SK-N-SH treated with all-trans-retinoic acid at 6 μM for 48 hours (cell line): ENCODE measurements around the gene CASS4.

Experiments
- ATAC-seq: fragments of 200-7000 bp; cut with Tn5 transposase; 3 replicates; pipeline ENCODE4 v1.9.1; 2020; ENCODE audit warnings: mild to moderate bottlenecking, moderate library complexity
- ARNTL ChIP-seq: fragments of 450-650 bp; formaldehyde crosslinking; IDR thresholded peaks from 2 replicates; pipeline ENCODE4 v1.5.0; 2020; ENCODE audit warnings: low read depth, mild to moderate bottlenecking, moderate library complexity, borderline replicate concordance
- BACH2 ChIP-seq: fragments of 250-450 bp; sonication (Bioruptor Pico); IDR thresholded peaks from 2 replicates; pipeline ENCODE4 v1.9.0; 2021; ENCODE audit warnings: mild to moderate bottlenecking, borderline replicate concordance
- CSDC2 ChIP-seq: fragments of 250-450 bp; sonication (Bioruptor Pico); IDR thresholded peaks from 2 replicates; pipeline ENCODE4 v1.5.0; 2020; ENCODE audit warnings: mild to moderate bottlenecking, moderate library complexity
- ESRRG ChIP-seq: fragments of 250-450 bp; sonication (Bioruptor Pico); IDR thresholded peaks from 2 replicates; pipeline ENCODE4 v1.6.1; 2021; ENCODE audit warnings: mild to moderate bottlenecking
- GLIS3 ChIP-seq: fragments of 250-450 bp; sonication (Bioruptor Pico); IDR thresholded peaks from 2 replicates; pipeline ENCODE4 v1.5.0; 2020; ENCODE audit warnings: mild to moderate bottlenecking, moderate library complexity
- ISL1 ChIP-seq: fragments of 250-450 bp; sonication (Bioruptor Pico); IDR thresholded peaks from 2 replicates; pipeline ENCODE4 v2.1.2; 2022; ENCODE audit warnings: mild to moderate bottlenecking, moderate library complexity
- OSR1 ChIP-seq: fragments of 250-450 bp; sonication (Bioruptor Pico); IDR thresholded peaks from 2 replicates; pipeline ENCODE4 v1.8.0; 2022; ENCODE audit warnings: moderate library complexity, mild to moderate bottlenecking, inconsistent platforms
- PPARA ChIP-seq: fragments of 250-450 bp; sonication (Bioruptor Pico); IDR thresholded peaks from 2 replicates; pipeline ENCODE4 v1.5.0; 2020; ENCODE audit warnings: mild to moderate bottlenecking, borderline replicate concordance
- RARB ChIP-seq: fragments of 250-450 bp; sonication (Bioruptor Pico); IDR thresholded peaks from 2 replicates; pipeline ENCODE4 v1.8.0; 2021; ENCODE audit warnings: mild to moderate bottlenecking, moderate library complexity
- SNAI2 ChIP-seq: fragments of 250-450 bp; sonication (Bioruptor Pico); IDR thresholded peaks from 2 replicates; pipeline ENCODE4 v1.5.0; 2020; ENCODE audit warnings: mild to moderate bottlenecking, moderate library complexity
- TOX ChIP-seq: fragments of 250-450 bp; sonication (Bioruptor Pico); IDR thresholded peaks from 2 replicates; pipeline ENCODE4 v1.8.0; 2021; ENCODE audit warnings: mild to moderate bottlenecking, moderate library complexity, borderline replicate concordance
- ZC3H10 ChIP-seq: fragments of 250-450 bp; sonication (Bioruptor Pico); IDR thresholded peaks from 2 replicates; pipeline ENCODE4 v1.5.1; 2021; ENCODE audit warnings: mild to moderate bottlenecking, moderate library complexity
- ZFP3 ChIP-seq: fragments of 250-450 bp; sonication (Bioruptor Pico); IDR thresholded peaks from 2 replicates; pipeline ENCODE4 v1.5.0; 2020; ENCODE audit warnings: mild to moderate bottlenecking, moderate library complexity
- ZFP30 ChIP-seq: fragments of 450-650 bp; formaldehyde crosslinking; IDR thresholded peaks from 2 replicates; pipeline ENCODE4 v1.5.0; 2022; ENCODE audit warnings: mild to moderate bottlenecking, moderate library complexity
- ZNF565 ChIP-seq: fragments of 450-650 bp; formaldehyde crosslinking; conservative IDR thresholded peaks from 2 replicates; pipeline ENCODE4 v1.5.0; 2020; ENCODE audit warnings: low read depth, mild to moderate bottlenecking, moderate library complexity
- TF ChIP-seq, protein P1 (sequence below): fragments of 250-450 bp; sonication (Bioruptor Pico); IDR thresholded peaks from 2 replicates; pipeline ENCODE4 v1.5.1; 2021; ENCODE audit warnings: mild to moderate bottlenecking, moderate library complexity
- TF ChIP-seq, protein P2 (sequence below): fragments of 250-450 bp; sonication (Bioruptor Pico); IDR thresholded peaks from 2 replicates; pipeline ENCODE4 v1.5.1; 2020; ENCODE audit warnings: low read depth, mild to moderate bottlenecking, moderate library complexity
- TF ChIP-seq, protein P3 (sequence below): fragments of 250-450 bp; sonication (Bioruptor Pico); IDR thresholded peaks from 2 replicates; pipeline ENCODE4 v1.8.0; 2021; ENCODE audit warnings: low read depth, mild to moderate bottlenecking, moderate library complexity, borderline replicate concordance
- TF ChIP-seq, protein P4 (sequence below): fragments of 250-450 bp; sonication (Bioruptor Pico); IDR thresholded peaks from 2 replicates; pipeline ENCODE4 v1.5.0; 2020; ENCODE audit warnings: mild to moderate bottlenecking, moderate library complexity
- TF ChIP-seq, protein P5 (sequence below): fragments of 250-450 bp; sonication (Bioruptor Pico); IDR thresholded peaks from 2 replicates; pipeline ENCODE4 v1.8.0; 2020; ENCODE audit warnings: mild to moderate bottlenecking, moderate library complexity, borderline replicate concordance

CASS4 gene

DNA sequence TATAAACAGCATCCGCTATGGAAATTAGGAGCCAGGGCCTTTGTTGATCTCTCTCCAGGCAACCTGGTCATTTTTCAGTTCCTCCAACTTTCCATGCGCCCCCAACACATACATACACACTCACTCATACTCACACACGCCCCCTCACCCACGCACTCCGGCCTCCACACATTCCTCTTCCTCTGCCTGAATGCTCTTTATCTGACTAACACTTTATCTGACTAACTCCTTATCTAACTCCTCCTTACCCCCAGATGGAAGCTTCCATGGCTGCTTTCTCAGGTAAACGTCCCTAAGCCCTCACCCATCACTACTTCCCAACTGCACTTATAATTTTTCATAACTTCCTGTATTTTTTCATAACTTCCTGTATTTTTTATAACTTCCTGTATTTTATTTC lies 17.4 kb downstream of the CASS4 start:
- no peak for ATAC-seq
- TF ChIP-seq ZC3H10 (CRISPR knock-in tag) (no peak), ZNF565 (CRISPR knock-in tag) (no peak), OSR1 (CRISPR knock-in tag) (no peak), RARB (no peak), BACH2 (CRISPR knock-in tag) (no peak), PPARA (CRISPR knock-in tag) (no peak)
- TF ChIP-seq, protein P1, sequence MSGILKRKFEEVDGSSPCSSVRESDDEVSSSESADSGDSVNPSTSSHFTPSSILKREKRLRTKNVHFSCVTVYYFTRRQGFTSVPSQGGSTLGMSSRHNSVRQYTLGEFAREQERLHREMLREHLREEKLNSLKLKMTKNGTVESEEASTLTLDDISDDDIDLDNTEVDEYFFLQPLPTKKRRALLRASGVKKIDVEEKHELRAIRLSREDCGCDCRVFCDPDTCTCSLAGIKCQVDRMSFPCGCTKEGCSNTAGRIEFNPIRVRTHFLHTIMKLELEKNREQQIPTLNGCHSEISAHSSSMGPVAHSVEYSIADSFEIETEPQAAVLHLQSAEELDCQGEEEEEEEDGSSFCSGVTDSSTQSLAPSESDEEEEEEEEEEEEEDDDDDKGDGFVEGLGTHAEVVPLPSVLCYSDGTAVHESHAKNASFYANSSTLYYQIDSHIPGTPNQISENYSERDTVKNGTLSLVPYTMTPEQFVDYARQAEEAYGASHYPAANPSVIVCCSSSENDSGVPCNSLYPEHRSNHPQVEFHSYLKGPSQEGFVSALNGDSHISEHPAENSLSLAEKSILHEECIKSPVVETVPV, result no peak
- TF ChIP-seq, protein P2, sequence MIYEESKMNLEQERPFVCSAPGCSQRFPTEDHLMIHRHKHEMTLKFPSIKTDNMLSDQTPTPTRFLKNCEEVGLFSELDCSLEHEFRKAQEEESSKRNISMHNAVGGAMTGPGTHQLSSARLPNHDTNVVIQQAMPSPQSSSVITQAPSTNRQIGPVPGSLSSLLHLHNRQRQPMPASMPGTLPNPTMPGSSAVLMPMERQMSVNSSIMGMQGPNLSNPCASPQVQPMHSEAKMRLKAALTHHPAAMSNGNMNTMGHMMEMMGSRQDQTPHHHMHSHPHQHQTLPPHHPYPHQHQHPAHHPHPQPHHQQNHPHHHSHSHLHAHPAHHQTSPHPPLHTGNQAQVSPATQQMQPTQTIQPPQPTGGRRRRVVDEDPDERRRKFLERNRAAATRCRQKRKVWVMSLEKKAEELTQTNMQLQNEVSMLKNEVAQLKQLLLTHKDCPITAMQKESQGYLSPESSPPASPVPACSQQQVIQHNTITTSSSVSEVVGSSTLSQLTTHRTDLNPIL, result no peak
- TF ChIP-seq, protein P3, sequence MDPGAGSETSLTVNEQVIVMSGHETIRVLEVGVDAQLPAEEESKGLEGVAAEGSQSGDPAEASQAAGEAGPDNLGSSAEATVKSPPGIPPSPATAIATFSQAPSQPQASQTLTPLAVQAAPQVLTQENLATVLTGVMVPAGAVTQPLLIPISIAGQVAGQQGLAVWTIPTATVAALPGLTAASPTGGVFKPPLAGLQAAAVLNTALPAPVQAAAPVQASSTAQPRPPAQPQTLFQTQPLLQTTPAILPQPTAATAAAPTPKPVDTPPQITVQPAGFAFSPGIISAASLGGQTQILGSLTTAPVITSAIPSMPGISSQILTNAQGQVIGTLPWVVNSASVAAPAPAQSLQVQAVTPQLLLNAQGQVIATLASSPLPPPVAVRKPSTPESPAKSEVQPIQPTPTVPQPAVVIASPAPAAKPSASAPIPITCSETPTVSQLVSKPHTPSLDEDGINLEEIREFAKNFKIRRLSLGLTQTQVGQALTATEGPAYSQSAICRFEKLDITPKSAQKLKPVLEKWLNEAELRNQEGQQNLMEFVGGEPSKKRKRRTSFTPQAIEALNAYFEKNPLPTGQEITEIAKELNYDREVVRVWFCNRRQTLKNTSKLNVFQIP (CRISPR knock-in tag), result no peak

DNA sequence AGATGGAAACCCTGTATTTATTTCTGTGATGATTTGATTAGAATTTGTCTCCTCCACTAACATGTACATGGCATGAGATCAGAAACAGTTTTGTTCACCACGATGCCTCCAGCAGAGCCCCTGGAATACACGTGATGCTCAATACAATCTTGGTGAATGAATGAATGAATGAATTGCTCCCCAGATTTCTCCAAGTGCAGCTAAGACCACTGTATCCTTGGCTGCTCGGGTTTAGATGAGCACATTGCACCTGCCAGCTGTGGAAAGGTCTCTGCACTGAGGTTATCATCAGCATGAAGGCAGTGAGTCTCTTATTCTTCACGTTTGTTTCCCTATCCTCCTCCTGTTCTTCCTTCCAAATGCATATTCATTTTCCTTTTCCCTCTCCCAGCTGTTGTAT lies 17.9 kb downstream of the CASS4 start:
- TF ChIP-seq ZC3H10 (CRISPR knock-in tag) (no peak), ZNF565 (CRISPR knock-in tag) (no peak), ARNTL (CRISPR knock-in tag) (no peak), ISL1 (CRISPR knock-in tag) (no peak), SNAI2 (CRISPR knock-in tag) (no peak), BACH2 (CRISPR knock-in tag) (no peak), ESRRG (CRISPR knock-in tag) (no peak), GLIS3 (CRISPR knock-in tag) (no peak), PPARA (CRISPR knock-in tag) (no peak), RARB (no peak), TOX (CRISPR knock-in tag) (no peak), CSDC2 (CRISPR knock-in tag) (no peak), ZFP3 (CRISPR knock-in tag) (no peak), ZFP30 (no peak)
- TF ChIP-seq, protein P4, sequence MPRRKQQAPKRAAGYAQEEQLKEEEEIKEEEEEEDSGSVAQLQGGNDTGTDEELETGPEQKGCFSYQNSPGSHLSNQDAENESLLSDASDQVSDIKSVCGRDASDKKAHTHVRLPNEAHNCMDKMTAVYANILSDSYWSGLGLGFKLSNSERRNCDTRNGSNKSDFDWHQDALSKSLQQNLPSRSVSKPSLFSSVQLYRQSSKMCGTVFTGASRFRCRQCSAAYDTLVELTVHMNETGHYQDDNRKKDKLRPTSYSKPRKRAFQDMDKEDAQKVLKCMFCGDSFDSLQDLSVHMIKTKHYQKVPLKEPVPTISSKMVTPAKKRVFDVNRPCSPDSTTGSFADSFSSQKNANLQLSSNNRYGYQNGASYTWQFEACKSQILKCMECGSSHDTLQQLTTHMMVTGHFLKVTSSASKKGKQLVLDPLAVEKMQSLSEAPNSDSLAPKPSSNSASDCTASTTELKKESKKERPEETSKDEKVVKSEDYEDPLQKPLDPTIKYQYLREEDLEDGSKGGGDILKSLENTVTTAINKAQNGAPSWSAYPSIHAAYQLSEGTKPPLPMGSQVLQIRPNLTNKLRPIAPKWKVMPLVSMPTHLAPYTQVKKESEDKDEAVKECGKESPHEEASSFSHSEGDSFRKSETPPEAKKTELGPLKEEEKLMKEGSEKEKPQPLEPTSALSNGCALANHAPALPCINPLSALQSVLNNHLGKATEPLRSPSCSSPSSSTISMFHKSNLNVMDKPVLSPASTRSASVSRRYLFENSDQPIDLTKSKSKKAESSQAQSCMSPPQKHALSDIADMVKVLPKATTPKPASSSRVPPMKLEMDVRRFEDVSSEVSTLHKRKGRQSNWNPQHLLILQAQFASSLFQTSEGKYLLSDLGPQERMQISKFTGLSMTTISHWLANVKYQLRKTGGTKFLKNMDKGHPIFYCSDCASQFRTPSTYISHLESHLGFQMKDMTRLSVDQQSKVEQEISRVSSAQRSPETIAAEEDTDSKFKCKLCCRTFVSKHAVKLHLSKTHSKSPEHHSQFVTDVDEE (CRISPR knock-in tag), result no peak
- TF ChIP-seq, protein P2, result no peak
- TF ChIP-seq, protein P5, sequence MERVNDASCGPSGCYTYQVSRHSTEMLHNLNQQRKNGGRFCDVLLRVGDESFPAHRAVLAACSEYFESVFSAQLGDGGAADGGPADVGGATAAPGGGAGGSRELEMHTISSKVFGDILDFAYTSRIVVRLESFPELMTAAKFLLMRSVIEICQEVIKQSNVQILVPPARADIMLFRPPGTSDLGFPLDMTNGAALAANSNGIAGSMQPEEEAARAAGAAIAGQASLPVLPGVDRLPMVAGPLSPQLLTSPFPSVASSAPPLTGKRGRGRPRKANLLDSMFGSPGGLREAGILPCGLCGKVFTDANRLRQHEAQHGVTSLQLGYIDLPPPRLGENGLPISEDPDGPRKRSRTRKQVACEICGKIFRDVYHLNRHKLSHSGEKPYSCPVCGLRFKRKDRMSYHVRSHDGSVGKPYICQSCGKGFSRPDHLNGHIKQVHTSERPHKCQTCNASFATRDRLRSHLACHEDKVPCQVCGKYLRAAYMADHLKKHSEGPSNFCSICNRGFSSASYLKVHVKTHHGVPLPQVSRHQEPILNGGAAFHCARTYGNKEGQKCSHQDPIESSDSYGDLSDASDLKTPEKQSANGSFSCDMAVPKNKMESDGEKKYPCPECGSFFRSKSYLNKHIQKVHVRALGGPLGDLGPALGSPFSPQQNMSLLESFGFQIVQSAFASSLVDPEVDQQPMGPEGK (CRISPR knock-in tag), result no peak
- TF ChIP-seq, protein P3 (CRISPR knock-in tag), result no peak
- TF ChIP-seq, all 23 proteins: peak for 0
- no peak for ATAC-seq
